Measurements from ENCODE around the gene TRHDE. TPM values are rescaled to one million over a fixed set of nuclear protein-coding genes. Genes with fewer than 3 reads are reported as not detected.

The TRHDE gene, protein sequence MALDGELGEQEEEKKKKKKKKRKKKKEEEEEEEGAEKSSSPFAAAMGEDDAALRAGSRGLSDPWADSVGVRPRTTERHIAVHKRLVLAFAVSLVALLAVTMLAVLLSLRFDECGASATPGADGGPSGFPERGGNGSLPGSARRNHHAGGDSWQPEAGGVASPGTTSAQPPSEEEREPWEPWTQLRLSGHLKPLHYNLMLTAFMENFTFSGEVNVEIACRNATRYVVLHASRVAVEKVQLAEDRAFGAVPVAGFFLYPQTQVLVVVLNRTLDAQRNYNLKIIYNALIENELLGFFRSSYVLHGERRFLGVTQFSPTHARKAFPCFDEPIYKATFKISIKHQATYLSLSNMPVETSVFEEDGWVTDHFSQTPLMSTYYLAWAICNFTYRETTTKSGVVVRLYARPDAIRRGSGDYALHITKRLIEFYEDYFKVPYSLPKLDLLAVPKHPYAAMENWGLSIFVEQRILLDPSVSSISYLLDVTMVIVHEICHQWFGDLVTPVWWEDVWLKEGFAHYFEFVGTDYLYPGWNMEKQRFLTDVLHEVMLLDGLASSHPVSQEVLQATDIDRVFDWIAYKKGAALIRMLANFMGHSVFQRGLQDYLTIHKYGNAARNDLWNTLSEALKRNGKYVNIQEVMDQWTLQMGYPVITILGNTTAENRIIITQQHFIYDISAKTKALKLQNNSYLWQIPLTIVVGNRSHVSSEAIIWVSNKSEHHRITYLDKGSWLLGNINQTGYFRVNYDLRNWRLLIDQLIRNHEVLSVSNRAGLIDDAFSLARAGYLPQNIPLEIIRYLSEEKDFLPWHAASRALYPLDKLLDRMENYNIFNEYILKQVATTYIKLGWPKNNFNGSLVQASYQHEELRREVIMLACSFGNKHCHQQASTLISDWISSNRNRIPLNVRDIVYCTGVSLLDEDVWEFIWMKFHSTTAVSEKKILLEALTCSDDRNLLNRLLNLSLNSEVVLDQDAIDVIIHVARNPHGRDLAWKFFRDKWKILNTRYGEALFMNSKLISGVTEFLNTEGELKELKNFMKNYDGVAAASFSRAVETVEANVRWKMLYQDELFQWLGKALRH
- 10 to 100 TPM; 21.1 to 25.9 (median 22.3) TPM for polyA plus RNA-seq (ENCODE audit: insufficient read length in 4 of 4)

DNA sequence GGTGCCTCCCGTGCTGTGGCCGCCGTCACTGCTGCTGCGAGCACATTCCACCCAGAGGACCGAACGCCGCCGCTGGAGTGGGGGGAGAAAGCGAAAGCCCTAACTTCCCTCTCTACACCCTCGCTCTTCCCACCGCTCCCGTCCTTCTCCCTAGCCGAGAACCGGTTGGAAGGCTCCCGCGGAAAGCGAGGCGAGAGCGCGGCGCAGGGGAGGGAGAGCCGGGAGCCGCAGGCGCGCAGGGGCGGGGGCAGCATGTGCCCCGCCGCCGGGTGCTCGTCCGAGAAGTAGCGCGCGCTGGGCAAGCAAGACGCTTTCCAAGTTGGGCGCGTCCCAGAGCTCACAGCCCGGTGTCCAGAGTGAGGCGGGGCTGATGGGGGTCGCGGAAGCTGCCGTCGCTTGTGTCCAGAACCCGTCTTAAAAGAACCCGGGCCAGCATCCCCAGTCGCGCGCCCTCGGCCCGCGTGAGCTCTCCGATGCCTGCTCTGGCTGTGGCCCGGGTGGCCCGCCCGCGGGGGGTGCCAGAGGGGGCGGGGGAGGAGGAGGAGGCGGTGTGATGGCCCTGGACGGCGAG, at the start of gene TRHDE:
TSS of gene TRHDE (plus strand) at position 280 of the 571 bp plus-strand sequence. CDS start at position 554, 274 bp downstream.
- DNase-seq (ENCODE audit: low read depth in 4 of 4, low spot score in 2 of 4) = no peak

DNA sequence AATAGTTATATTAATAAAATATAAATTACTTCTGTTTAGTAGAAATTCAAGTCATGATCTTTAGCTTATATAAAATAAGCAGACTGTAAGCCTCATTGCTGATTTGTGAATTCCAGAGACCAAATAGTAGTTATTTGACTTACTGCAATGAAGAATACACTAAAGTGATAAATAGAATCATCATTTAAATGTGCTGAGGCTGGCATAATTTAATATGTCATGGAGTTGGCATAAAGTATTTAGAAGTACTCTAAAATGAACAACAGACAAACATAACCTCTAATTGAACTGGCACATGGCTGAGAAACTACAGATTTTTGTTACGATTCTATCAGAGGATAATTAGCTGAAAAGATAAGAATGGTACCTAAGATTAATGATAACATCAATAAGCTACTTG, 45.7 kb upstream of the TRHDE start:
- no peak for DNase-seq (ENCODE audit: low read depth in 4 of 4, low spot score in 2 of 4)

DNA sequence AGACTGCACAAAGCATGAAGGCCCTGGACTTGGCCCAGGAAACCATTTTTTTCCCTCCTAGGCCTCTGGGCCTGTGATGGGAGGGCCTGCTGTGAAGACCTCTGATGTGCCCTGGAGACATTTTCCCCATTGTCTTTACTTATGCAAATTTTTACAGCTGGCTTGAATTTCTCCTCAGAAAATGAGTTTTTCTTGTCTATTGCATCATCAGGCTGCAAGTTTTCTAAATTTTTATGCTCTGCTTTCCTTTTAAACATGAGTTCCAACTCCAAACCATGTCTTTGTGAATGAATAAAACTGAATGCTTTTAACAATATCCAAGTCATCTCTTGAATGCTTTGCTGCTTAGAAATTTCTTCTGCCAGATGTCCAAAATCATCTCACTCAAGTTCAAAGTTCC, 43.7 kb upstream of the TRHDE start:
- DNase-seq (ENCODE audit: low read depth in 4 of 4, low spot score in 2 of 4) = no peak

DNA sequence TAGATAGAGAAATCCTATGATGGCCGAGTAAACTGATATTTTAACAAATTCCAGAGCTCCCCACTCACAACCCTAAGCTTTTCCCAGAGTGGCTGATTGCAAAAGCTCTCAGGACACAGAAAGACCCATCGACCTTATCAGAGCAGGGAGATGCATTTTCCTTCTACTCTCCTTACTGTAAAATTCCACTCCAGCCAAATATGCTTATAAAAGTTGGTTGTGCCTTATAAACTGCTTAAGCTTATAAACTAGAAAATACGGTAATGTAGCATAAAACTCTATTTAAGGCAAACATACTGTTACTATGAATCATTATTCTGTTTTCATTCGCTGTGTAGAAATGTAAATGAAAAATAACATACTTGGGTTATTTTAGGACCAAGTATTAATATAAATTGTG, 41.6 kb upstream of the TRHDE start:
- no peak for DNase-seq (ENCODE audit: low read depth in 4 of 4, low spot score in 2 of 4)

DNA sequence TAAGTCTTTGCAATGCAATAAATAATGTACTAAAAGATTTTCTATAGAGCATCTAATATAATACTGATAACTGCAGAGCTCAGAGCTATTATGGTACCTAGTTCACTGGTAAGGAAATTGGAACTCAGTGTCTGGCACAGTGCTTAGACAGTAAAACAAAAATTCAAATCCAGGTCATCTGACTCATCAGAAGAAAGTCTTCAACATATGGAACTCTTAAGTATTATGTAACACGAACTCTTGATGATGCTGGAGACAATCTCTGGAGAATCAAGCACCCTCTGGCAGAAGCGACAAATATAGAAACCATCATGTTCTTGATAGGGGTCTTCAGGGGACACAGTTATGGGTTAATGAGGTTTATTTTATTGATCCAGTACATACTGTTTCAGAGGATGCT, 37.3 kb upstream of the TRHDE start:
- DNase-seq (ENCODE audit: low read depth in 4 of 4, low spot score in 2 of 4) = no peak

DNA sequence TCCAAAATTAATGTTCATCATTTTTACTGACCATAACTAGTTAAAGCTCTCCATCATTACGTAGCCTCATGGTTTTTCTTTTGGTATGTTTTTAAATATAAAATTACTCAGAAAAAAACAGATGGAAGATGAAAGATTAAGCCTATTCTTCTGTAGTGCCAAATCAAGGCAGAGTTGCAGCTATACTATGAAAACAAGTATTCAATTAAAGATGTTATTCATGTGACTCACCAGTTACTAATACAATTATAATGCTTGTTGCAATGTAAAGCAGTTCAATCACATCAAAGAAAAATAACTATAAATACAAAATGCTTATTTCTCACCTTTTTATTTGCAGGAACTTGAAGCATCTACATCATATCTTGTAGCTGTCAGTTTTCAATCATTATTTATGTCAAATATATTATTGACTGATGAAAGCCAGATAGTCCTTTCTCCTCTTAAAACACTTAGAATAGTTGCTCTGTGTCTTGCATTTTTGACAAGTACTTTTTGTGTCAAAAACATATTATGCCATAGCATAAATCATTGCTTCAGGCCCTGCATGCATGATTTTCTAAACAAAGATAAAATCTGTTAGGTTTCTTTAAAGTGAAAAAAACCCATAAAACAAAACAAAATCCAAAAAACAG, 36.0 kb upstream of the TRHDE start:
- DNase-seq (ENCODE audit: low read depth in 4 of 4, low spot score in 2 of 4) = no peak

DNA sequence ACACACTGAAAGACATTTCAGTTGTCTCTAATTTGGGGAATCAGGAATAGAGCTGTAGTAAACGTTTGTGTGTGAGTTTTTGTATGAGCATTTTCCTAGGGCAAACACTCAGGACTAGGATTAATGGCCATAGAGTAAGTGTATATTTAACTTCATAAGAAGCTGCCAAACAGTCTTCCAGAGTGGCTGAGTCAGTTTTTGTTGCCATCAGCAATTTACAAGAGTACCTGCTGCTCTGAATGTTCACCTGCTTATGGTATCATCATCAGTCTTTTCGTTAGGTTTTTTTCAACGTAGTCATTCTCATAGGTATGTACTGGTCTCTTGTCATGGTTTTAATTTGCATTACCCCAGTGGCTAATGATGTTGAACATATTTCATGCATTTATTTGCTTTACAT, 30.6 kb upstream of the TRHDE start:
- no peak for DNase-seq (ENCODE audit: low read depth in 4 of 4, low spot score in 2 of 4)

DNA sequence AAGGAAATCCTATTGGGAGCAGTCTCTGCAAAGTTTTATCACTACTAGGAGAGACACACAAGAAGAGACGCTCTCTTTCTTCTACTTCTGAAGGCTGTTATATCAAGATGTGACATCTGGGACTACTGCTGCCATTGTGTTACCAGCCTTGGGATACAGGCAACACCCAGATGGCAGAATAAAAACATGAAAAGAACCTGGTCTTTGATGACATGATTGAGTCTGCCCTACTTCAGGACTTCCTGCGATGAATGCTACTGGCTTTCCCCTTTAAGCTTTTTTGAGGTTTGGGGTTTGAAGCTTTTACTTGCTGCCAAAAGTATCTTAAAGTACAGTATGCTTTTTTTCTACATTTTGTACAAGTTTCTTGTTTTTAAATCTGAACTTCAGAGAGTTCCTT, 29.2 kb upstream of the TRHDE start:
- no peak for DNase-seq (ENCODE audit: low read depth in 4 of 4, low spot score in 2 of 4)

DNA sequence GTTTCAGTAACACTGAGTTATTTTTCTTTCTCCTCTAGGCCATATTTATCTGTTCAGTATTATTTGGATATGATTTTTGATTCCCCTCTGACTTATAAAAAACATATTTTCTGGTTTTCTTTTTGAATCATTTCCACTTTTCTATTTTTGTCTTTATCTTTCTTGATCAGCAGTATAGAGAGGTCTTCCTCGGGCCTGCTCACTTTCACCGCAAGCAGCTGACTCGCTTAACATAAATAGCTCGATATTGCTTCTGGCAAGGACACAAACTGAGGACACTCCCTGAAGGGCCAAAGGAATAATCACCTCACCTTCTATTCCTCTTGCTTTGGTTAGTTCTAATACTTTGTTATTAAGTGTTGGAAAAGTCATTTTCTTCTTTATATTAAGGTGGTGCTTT, 25.8 kb upstream of the TRHDE start:
- DNase-seq (ENCODE audit: low read depth in 4 of 4, low spot score in 2 of 4) = no peak

DNA sequence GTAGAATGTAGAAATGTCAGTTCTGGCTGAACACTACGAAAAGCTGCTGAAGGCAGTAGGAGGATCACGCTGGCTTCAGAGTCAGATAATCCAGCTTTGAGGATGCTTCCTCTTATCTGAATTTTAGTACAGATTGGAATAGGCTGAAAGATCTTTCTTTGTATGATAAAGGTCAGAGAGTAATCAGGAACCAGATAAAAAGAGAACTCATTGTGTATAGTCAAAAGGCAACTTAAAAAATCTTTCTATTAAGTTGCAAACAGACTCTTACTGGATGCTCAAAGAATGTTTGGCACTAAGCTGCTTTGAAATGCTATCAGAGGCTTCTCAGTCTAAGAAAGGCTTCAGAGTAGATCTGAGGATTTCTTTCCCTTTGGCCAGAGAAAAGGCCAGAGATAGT, 21.8 kb upstream of the TRHDE start:
- no peak for DNase-seq (ENCODE audit: low read depth in 4 of 4, low spot score in 2 of 4)

DNA sequence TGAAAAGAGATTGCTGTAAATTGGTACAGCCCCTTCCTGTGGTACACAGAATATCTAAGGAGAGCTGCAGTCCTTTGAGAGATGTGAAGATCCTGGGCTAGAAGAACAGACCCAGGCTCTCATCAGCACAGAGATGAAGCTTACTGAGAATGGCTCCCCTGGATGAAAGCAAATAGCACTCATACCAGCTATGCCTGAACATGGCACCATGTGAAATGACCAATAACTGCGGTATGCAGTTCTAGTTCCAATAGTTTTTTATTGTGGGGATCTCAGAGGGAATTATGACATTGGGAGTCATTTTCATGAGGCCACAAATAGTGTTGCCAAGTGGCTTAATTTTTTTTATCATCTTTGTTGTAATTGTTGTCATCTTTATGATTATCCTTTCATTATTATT, 15.4 kb upstream of the TRHDE start:
- DNase-seq (ENCODE audit: low read depth in 4 of 4, low spot score in 2 of 4) = no peak

DNA sequence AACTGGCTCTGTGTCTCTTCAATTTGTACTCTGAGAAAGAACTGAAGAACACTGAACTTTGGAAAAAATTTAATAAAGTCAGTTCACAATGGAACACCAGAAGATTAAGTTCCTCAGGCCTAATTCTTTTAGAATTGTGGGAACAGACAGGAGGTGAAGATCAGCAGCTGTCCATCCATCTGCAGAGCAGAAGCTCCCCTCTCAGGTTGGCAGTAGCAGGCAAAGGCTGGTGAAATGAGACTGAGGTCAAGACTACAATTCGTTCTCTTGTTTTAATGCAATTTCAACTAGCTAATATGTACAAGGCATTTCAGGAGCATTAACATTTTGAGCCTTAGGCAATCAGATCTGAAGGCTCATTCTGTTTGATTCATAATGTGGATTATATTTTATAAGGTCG, 10.3 kb upstream of the TRHDE start:
- no peak for DNase-seq (ENCODE audit: low read depth in 4 of 4, low spot score in 2 of 4)

DNA sequence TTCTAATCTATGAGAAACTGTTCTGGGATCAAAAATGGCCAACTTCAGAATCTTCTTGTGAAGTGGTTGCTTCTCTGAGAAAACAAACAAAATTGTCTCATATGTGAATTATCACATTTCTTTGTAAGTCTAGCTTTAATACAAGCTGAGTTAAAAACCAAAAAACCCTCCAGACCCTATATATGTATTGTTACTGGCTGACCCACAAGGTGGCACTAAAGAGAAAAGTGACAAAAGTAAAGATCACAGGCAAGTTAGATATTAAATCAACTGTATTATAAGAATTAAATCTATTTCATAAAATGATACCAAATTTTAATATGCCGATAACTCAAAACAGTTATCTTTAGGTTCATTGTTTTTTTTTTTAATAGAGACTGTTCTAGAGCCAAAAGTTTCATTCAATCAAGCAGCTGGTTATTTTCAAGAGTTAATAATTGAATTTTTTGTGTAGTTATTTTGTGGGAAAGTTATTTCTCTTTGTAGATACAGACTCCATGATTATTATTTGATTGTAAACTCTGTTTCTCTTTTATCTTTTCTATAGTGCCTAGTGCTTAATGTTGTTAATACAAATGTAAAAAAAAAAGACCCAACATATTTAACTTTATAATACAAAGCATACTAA, 7.5 kb upstream of the TRHDE start:
- no peak for DNase-seq (ENCODE audit: low read depth in 4 of 4, low spot score in 2 of 4)

DNA sequence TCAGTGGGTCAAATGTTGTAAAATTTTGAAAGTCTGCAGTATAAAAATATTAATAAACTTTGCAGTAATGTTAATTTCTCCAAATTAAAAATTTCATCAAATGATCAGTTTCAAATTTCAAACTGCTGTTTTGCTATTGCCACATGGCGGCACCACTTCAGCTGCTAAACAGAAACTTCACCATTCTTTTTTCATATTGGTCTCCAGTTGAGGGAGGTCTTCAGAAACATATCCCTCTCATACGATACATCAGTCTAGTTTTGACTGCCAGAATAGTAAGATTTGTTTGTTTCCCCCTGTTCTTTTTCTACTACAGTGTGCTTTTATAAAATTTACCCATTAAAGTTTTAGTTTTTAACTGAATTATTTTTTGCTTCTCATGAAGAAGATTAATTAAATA, 4.2 kb upstream of the TRHDE start:
- no peak for DNase-seq (ENCODE audit: low read depth in 4 of 4, low spot score in 2 of 4)

DNA sequence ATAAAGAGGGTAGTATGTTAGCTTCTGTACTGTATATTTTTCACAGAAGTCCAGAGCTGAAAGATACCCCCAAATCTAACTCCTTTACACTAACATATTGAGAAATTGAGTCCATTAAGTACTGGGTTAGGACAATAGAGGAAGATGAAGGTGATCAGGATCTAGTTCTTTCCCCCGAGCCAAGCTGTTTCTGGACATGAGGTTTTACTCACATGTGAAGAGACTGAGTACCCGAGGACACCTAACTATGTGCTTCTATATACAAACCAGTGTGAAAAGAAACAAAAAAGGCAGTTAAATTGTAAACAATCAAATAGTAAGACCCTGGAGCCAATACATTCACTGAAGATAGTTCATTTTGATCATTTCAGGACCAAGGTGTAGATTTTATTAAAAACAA, 3.8 kb upstream of the TRHDE start:
- no peak for DNase-seq (ENCODE audit: low read depth in 4 of 4, low spot score in 2 of 4)

DNA sequence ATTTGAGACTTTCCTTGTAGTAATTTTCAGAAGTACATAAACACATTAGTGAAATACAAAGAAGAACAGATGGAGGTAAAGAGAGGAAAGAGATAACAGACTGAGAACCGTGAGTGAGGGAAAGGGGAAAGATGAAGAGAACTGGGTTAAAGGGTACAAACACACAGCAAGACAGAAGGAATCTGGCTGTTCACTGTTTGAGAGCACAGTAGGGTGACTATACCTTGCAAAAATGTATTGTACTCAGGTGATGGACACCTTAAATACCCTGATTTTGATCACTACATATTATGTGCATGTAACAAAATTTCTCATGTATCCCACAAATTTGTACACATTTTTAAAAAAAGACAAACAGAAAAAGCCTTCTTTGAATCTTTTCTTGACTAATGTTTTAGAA, 2.7 kb upstream of the TRHDE start:
- no peak for DNase-seq (ENCODE audit: low read depth in 4 of 4, low spot score in 2 of 4)

DNA sequence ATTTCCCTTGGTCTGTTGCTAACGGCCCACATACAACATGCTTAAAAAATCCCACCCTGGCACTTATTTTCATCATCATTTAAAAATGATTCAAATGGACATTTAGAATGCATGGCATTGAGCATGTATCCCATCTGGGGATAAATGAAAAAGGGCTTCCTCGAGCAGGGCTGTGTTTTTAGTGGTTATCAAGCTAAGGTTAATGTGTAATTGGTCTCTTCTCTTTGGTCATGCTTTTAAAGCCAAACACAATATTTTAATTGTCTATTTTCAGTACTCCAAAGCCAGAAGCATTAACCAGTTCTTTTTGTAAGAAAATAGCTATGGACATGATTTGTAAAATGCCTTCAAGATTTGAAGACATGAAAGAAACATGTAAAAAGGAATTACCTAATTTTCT, 1.9 kb upstream of the TRHDE start:
- DNase-seq (ENCODE audit: low read depth in 4 of 4, low spot score in 2 of 4) = no peak

DNA sequence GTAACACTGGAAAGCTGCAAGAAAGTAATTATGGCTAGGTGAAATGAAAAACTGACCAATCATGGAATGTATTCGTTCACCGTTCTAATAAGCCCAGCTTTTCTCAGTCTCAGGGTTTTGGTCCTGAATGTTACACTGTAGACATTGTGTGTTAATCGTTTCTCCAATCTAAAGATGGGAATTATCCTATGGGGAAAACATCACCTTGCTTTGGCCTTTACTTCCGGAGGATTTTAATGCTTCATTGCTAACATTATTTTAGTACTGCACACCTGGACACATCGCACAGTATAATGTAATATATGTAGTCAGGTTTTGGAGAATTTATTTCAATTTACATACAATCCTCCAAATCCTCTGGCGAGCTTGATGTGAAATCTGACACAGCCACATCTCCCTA, 1.2 kb upstream of the TRHDE start:
- DNase-seq (ENCODE audit: low read depth in 4 of 4, low spot score in 2 of 4) = no peak

DNA sequence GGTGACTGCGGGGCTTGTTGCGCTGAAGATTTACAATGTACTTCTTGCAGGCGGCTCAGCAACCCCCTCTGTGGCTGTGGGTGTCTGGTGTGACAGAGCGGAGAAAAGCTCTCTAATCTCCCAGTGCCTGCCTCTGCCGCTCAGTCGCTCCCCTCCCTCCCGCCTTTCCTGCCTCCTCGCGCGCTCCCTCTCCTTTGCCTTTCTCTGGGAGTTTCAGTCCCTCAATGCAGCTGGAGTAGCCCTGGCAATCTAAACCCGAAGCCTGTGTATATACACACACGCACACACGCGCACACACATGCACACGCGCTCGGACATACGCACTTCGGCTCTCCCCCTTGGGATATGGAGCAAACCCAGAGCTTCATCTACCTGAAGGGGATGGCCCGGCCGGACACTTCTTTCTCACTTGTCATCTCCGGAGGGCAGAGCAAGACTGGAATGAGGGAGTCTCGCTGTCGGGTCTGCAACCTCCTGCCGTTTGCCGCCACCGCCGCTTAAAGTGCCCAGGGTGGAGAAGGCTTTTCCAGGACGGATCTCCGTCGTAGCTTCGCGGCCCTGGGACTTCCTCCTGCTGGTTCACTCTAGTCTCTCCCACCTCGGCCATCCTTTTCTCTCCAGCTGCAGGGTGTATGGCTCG, 599 bp upstream of the TRHDE start:
- DNase-seq (ENCODE audit: low read depth in 4 of 4, low spot score in 2 of 4) = no peak
